HG03460 (cell line): ENCODE data around the gene ADGRL2.

Experiments
- ATAC-seq: cut with Tn5 transposase; IDR thresholded peaks from one replicate; pipeline ENCODE4 v1.9.1; 2021; ENCODE audit not compliant: unreplicated experiment

The ADGRL2 gene

GRCh38 chr1:81974883-81975555 lies 174.3 kb downstream of the ADGRL2 start:
- ATAC-seq = no peak

- ATAC-seq = no peak
These were observed 175.8 kb downstream of the ADGRL2 start for GRCh38 chr1:81976539-81976938.

GRCh38 chr1:81978945-81979344 lies 178.2 kb downstream of the ADGRL2 start:
- ATAC-seq = no peak

GRCh38 chr1:81982523-81982922 lies 181.8 kb downstream of the ADGRL2 start:
- ATAC-seq = no peak

GRCh38 chr1:81989524-81989923 lies 188.8 kb downstream of the ADGRL2 start:
- ATAC-seq = no peak

GRCh38 chr1:81990241-81990640 lies 189.5 kb downstream of the ADGRL2 start:
- ATAC-seq = no peak

- ATAC-seq = no peak
These were observed 197.4 kb downstream of the ADGRL2 start for GRCh38 chr1:81998165-81998564.

- ATAC-seq = no peak
These were observed 198.6 kb downstream of the ADGRL2 start for GRCh38 chr1:81999364-81999763.

GRCh38 chr1:82000221-82000620 lies 199.5 kb downstream of the ADGRL2 start:
- ATAC-seq = no peak

GRCh38 chr1:82001345-82001744 lies 200.6 kb downstream of the ADGRL2 start:
- ATAC-seq = no peak

- no peak for ATAC-seq
These were observed 207.1 kb downstream of the ADGRL2 start for GRCh38 chr1:82007804-82008203.

- ATAC-seq = no peak
These were observed 213.0 kb downstream of the ADGRL2 start for GRCh38 chr1:82013702-82014101.

GRCh38 chr1:82015444-82015843 lies 214.7 kb downstream of the ADGRL2 start:
- no peak for ATAC-seq

- no peak for ATAC-seq
These were observed 217.6 kb downstream of the ADGRL2 start for GRCh38 chr1:82018319-82018718.

GRCh38 chr1:82019508-82019907 lies 218.8 kb downstream of the ADGRL2 start:
- no peak for ATAC-seq

- no peak for ATAC-seq
These were observed 230.1 kb downstream of the ADGRL2 start for GRCh38 chr1:82030830-82031229.

- ATAC-seq = no peak
These were observed 231.3 kb downstream of the ADGRL2 start for GRCh38 chr1:82032068-82032467.

GRCh38 chr1:82034812-82035211 lies 234.1 kb downstream of the ADGRL2 start:
- ATAC-seq = no peak
